A549 (cell line): Measurements from ENCODE around the gene ATP9B.

Experiments used
- BHLHE40 ChIP-seq: IDR thresholded peaks from 2 replicates; pipeline ENCODE4 v1.6.1; 2012; ENCODE audit warnings: low read depth, low read length, inconsistent platforms
- CHD2 ChIP-seq: fragments of 150-350 bp; IDR thresholded peaks from 2 replicates; pipeline ENCODE4 v1.6.1; 2014; ENCODE audit warnings: low read length; ENCODE audit not compliant: partially characterized antibody
- CHD4 ChIP-seq: fragments of 200-600 bp; sonication (generic); IDR thresholded peaks from 2 replicates; pipeline ENCODE4 v1.6.1; 2016; ENCODE audit warnings: antibody characterized with exemption, mild to moderate bottlenecking, borderline replicate concordance
- EHF ChIP-seq: fragments of 250-450 bp; sonication (Bioruptor Pico); IDR thresholded peaks from 2 replicates; pipeline ENCODE4 v1.5.0; 2020; ENCODE audit warnings: mild to moderate bottlenecking
- EP300 ChIP-seq, 2 experiments: fragments of >200 bp; sonication (Bioruptor Twin); formaldehyde crosslinking; IDR thresholded peaks; 2 replicates in 1 of 2; 3 replicates in 1 of 2; pipeline ENCODE4 v1.6.1; 2016 to 2017
- HOXA7 ChIP-seq: fragments of 250-450 bp; sonication (Bioruptor Pico); IDR thresholded peaks from 2 replicates; pipeline ENCODE4 v1.5.0; 2020; ENCODE audit warnings: mild to moderate bottlenecking, moderate library complexity
- MAFK ChIP-seq: fragments of 450-650 bp; IDR thresholded peaks from 2 replicates; pipeline ENCODE4 v1.6.1; 2014; ENCODE audit not compliant: partially characterized antibody
- MAZ ChIP-seq: fragments of 150-350 bp; IDR thresholded peaks from 2 replicates; pipeline ENCODE4 v1.6.1; 2014; ENCODE audit warnings: antibody characterized with exemption, low read depth, low read length, borderline replicate concordance
- MYC ChIP-seq: IDR thresholded peaks from 2 replicates; pipeline ENCODE4 v1.6.1; 2012; ENCODE audit warnings: mild to moderate bottlenecking, inconsistent platforms, low read length, improper control_type of control experiment, borderline replicate concordance
- NFE2L2 ChIP-seq: fragments of 150-350 bp; conservative IDR thresholded peaks from 2 replicates; pipeline ENCODE4 v1.6.1; 2014; ENCODE audit warnings: low read length
- SMC3 ChIP-seq: fragments of >200 bp; sonication (Bioruptor Twin); formaldehyde crosslinking; IDR thresholded peaks from 3 replicates; pipeline ENCODE4 v1.6.1; 2018; ENCODE audit warnings: inconsistent platforms
- TF ChIP-seq, protein P1 (sequence below): IDR thresholded peaks from 2 replicates; pipeline ENCODE4 v1.6.1; 2012
- TF ChIP-seq, protein P2 (sequence below): fragments of >200 bp; sonication (Bioruptor Twin); formaldehyde crosslinking; IDR thresholded peaks from 3 replicates; pipeline ENCODE4 v1.5.1; 2016

DNA sequence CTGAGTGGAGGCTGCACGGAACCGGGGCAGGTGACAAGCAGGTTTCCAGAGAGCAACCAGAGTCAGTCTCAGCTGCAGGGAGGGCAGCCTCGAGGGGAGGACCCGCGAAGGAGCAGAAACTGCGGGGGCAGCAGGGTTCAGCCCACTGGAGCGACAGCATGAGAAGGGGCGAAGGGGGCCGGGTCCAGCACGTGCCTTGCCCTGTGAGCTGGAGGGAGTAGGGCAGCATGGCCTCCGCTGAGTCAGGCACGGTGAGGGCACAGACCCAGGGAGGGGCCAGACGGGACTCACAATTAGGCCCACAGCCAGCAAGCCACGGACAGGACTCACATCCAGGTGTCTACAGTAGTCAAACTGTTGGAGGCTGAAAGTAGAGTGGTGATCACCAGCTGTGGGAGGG lies 22.7 kb upstream of the ATP9B start:
- TF ChIP-seq, protein P1, sequence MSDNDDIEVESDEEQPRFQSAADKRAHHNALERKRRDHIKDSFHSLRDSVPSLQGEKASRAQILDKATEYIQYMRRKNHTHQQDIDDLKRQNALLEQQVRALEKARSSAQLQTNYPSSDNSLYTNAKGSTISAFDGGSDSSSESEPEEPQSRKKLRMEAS: no peak
- TF ChIP-seq, protein P2, sequence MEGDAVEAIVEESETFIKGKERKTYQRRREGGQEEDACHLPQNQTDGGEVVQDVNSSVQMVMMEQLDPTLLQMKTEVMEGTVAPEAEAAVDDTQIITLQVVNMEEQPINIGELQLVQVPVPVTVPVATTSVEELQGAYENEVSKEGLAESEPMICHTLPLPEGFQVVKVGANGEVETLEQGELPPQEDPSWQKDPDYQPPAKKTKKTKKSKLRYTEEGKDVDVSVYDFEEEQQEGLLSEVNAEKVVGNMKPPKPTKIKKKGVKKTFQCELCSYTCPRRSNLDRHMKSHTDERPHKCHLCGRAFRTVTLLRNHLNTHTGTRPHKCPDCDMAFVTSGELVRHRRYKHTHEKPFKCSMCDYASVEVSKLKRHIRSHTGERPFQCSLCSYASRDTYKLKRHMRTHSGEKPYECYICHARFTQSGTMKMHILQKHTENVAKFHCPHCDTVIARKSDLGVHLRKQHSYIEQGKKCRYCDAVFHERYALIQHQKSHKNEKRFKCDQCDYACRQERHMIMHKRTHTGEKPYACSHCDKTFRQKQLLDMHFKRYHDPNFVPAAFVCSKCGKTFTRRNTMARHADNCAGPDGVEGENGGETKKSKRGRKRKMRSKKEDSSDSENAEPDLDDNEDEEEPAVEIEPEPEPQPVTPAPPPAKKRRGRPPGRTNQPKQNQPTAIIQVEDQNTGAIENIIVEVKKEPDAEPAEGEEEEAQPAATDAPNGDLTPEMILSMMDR: no peak
- TF ChIP-seq NFE2L2 (no peak), EP300 (IDR thresholded peaks at IDR 0.05) (no peak), MAZ (no peak), HOXA7 (CRISPR knock-in tag) (no peak), MAFK (no peak), EHF (CRISPR knock-in tag) (no peak), BHLHE40 (no peak), CHD4 (no peak), MYC (no peak), CHD2 (no peak), SMC3 (no peak)
